Skeletal muscle tissue (tissue), 5 donors: ENCODE measurements around the gene TRIM49. TPM values are rescaled to one million over a fixed set of nuclear protein-coding genes. Genes with fewer than 3 reads are reported as not detected.
"Not testable (repeated sequence)": the region's sequence is repeated elsewhere in the genome, so short reads cannot be mapped to it uniquely, and the experiment has no call there.

Experiments
- H3K27ac ChIP-seq: one replicate; pipeline ENCODE4 v1.7.0; 2013; ENCODE audit warnings: mild to moderate bottlenecking, low read depth, low read length, inconsistent platforms
- H3K27me3 ChIP-seq, 3 donors: one replicate each; pipeline ENCODE4 v1.7.0; 2013; ENCODE audit warnings: low read length in 3 of 3; ENCODE audit not compliant: control insufficient read depth in 3 of 3, insufficient read depth in 3 of 3
- H3K36me3 ChIP-seq, 3 donors: one replicate each; pipeline ENCODE4 v1.7.0; 2013; ENCODE audit warnings: low read length in 3 of 3; ENCODE audit not compliant: control insufficient read depth in 3 of 3, insufficient read depth in 3 of 3
- H3K4me1 ChIP-seq, 3 donors: one replicate each; pipeline ENCODE4 v1.7.0; 2013; ENCODE audit warnings: low read length in 3 of 3, mild to moderate bottlenecking in 3 of 3; ENCODE audit not compliant: control insufficient read depth in 3 of 3, insufficient read depth in 3 of 3
- H3K4me3 ChIP-seq, 3 donors: one replicate each; pipeline ENCODE4 v1.7.0; 2013; ENCODE audit warnings: low read length in 3 of 3
- H3K9ac ChIP-seq, 3 donors: one replicate each; pipeline ENCODE4 v1.7.0; 2013; ENCODE audit warnings: low read length in 3 of 3, mild to moderate bottlenecking in 3 of 3, moderate library complexity in 2 of 3, low read depth in 1 of 3
- H3K9me3 ChIP-seq, 3 donors: one replicate each; pipeline ENCODE4 v1.7.0; 2013; ENCODE audit warnings: low read length in 3 of 3; ENCODE audit not compliant: control insufficient read depth in 3 of 3
- small RNA-seq: library from RNA; depleted of rRNA; stranded (forward); fragments of <200 nt; gene quantifications from one replicate; pipeline ENCODE3, GENCODE V24; 2014
- total RNA-seq: library from RNA; depleted of rRNA; stranded (reverse); fragments of >200 nt; gene quantifications from one replicate; pipeline ENCODE4 v1.2.3, GENCODE V29; 2014
- donor health status: Osteomylitis.

The TRIM49 gene
- total RNA-seq, result not detected

GRCh38 chr11:89808475-89808874 lies at the start of gene TRIM49:
Gene TRIM49, minus strand, starts transcription at chr11:89808575. Its CDS starts 4,106 bp downstream, at chr11:89804469.
- not testable (repeated sequence) for H3K27ac ChIP-seq, H3K4me3 ChIP-seq, H3K36me3 ChIP-seq, H3K9me3 ChIP-seq, H3K4me1 ChIP-seq, H3K9ac ChIP-seq, H3K27me3 ChIP-seq

GRCh38 chr11:89826694-89827093 lies 18.3 kb upstream of the TRIM49 start:
- H3K27ac ChIP-seq, H3K27me3 ChIP-seq, H3K9me3 ChIP-seq, H3K36me3 ChIP-seq, H3K4me3 ChIP-seq, H3K4me1 ChIP-seq, H3K9ac ChIP-seq: not testable (repeated sequence)

- not testable (repeated sequence) for H3K27ac ChIP-seq, H3K4me1 ChIP-seq, H3K4me3 ChIP-seq, H3K36me3 ChIP-seq, H3K9ac ChIP-seq, H3K9me3 ChIP-seq, H3K27me3 ChIP-seq
Observed at GRCh38 chr11:89820008-89820407, 11.6 kb upstream of the TRIM49 start.

- H3K9me3 ChIP-seq, H3K4me1 ChIP-seq, H3K27me3 ChIP-seq, H3K36me3 ChIP-seq, H3K9ac ChIP-seq, H3K27ac ChIP-seq, H3K4me3 ChIP-seq: not testable (repeated sequence)
Observed at GRCh38 chr11:89813535-89813934, 5.2 kb upstream of the TRIM49 start.

GRCh38 chr11:89787506-89788063 lies 20.8 kb downstream of the TRIM49 start:
- not testable (repeated sequence) for H3K27me3 ChIP-seq, H3K4me3 ChIP-seq, H3K27ac ChIP-seq, H3K9ac ChIP-seq, H3K9me3 ChIP-seq, H3K4me1 ChIP-seq, H3K36me3 ChIP-seq

GRCh38 chr11:89785726-89786125 lies 22.6 kb downstream of the TRIM49 start:
- H3K9ac ChIP-seq, H3K4me1 ChIP-seq, H3K27me3 ChIP-seq, H3K9me3 ChIP-seq, H3K4me3 ChIP-seq, H3K27ac ChIP-seq, H3K36me3 ChIP-seq: not testable (repeated sequence)

GRCh38 chr11:89750822-89751221 lies 57.6 kb downstream of the TRIM49 start:
- H3K27ac ChIP-seq, H3K36me3 ChIP-seq, H3K9me3 ChIP-seq, H3K4me3 ChIP-seq, H3K27me3 ChIP-seq, H3K4me1 ChIP-seq, H3K9ac ChIP-seq: not testable (repeated sequence)

Small RNAs within 50 kb of the gene (small RNA-seq; reads per million reads assigned to genes)
- gene AP003122.3, result not detected

Other genes starting within 250 kb of the TRIM49 start
- not detected for gene TRIM77, start 98.3 kb downstream of the TRIM49 start, total RNA-seq
- not detected for gene TRIM64B, start 69.9 kb upstream of the TRIM49 start, total RNA-seq
- gene TRIM49D1, start 113.7 kb upstream of the TRIM49 start, total RNA-seq, result not detected
- not detected for gene TRIM49D2, start 115.5 kb upstream of the TRIM49 start, total RNA-seq
- not detected for gene TRIM64, start 157.5 kb upstream of the TRIM49 start, total RNA-seq
- gene TRIM49C, start 222.5 kb upstream of the TRIM49 start, total RNA-seq, result not detected